ENCODE data around the gene KYAT1. TPM values are rescaled to one million over a fixed set of nuclear protein-coding genes. Genes with fewer than 3 reads are reported as not detected.

KYAT1 gene
- total RNA-seq (2014; rRNA removed; shearing (Covaris generic)): 7.1 and 8.9 TPM in 2 replicates

GRCh38 chr9:128881884-128882676 lies at the start of gene KYAT1, which contains the start of gene LRRC8A:
KYAT1 (minus strand) TSS chr9:128881950; CDS start chr9:128845405, 36,545 bp downstream.
LRRC8A (plus strand) TSS chr9:128882133; CDS start chr9:128907165, 25,032 bp downstream.
- peak; percentile 99 for DNase-seq (ENCODE audit: low read depth)

- DNase-seq (ENCODE audit: low read depth): no peak
Measured at GRCh38 chr9:128929560-128929959, 47.8 kb upstream of the KYAT1 start.

GRCh38 chr9:128928624-128929023 lies 46.9 kb upstream of the KYAT1 start:
- DNase-seq (ENCODE audit: low read depth): no peak

GRCh38 chr9:128927731-128928411 lies 46.1 kb upstream of the KYAT1 start:
- DNase-seq (ENCODE audit: low read depth): peak; percentile 74

GRCh38 chr9:128923493-128923883 lies 41.7 kb upstream of the KYAT1 start:
- DNase-seq (ENCODE audit: low read depth): no peak

- no peak for DNase-seq (ENCODE audit: low read depth)
Measured at GRCh38 chr9:128921881-128922763, 40.4 kb upstream of the KYAT1 start.

- peak; percentile 73 for DNase-seq (ENCODE audit: low read depth)
Measured at GRCh38 chr9:128920381-128921058, 38.8 kb upstream of the KYAT1 start, which contains the start of gene PHYHD1. PHYHD1 (plus strand) TSS chr9:128920982; CDS start chr9:128922324, 1,342 bp downstream.

GRCh38 chr9:128919402-128920089 lies 37.8 kb upstream of the KYAT1 start:
- no peak for DNase-seq (ENCODE audit: low read depth)

GRCh38 chr9:128918921-128919320 lies 37.2 kb upstream of the KYAT1 start:
- DNase-seq (ENCODE audit: low read depth): no peak

GRCh38 chr9:128917151-128917849 lies 35.5 kb upstream of the KYAT1 start:
- no peak for DNase-seq (ENCODE audit: low read depth)

GRCh38 chr9:128916745-128917144 lies 35.0 kb upstream of the KYAT1 start:
- no peak for DNase-seq (ENCODE audit: low read depth)

- DNase-seq (ENCODE audit: low read depth): no peak
Measured at GRCh38 chr9:128916204-128916603, 34.5 kb upstream of the KYAT1 start.

GRCh38 chr9:128913995-128914772 lies 32.4 kb upstream of the KYAT1 start:
- DNase-seq (ENCODE audit: low read depth): no peak

GRCh38 chr9:128913048-128913900 lies 31.5 kb upstream of the KYAT1 start:
- no peak for DNase-seq (ENCODE audit: low read depth)

GRCh38 chr9:128912270-128912853 lies 30.6 kb upstream of the KYAT1 start:
- peak; percentile 91 for DNase-seq (ENCODE audit: low read depth)

GRCh38 chr9:128911529-128912035 lies 29.8 kb upstream of the KYAT1 start:
- peak; percentile 93 for DNase-seq (ENCODE audit: low read depth)

GRCh38 chr9:128910906-128911305 lies 29.2 kb upstream of the KYAT1 start:
- no peak for DNase-seq (ENCODE audit: low read depth)

- no peak for DNase-seq (ENCODE audit: low read depth)
Measured at GRCh38 chr9:128909859-128910258, 28.1 kb upstream of the KYAT1 start.

Measured in Daoy (cell line).